Superior temporal gyrus (tissue), 1 donor: ENCODE results near the gene DDAH2.
A peak's percentile ranks its signal among the peaks of the same experiment; 100 is the strongest.

ENCODE experiments used
- DNase-seq: peaks from one replicate; pipeline ENCODE4 v3.0.0-alpha.2; 2016; ENCODE audit errors: extremely low spot score

The DDAH2 gene

GRCh38 chr6:31728767-31729514, at the start of gene DDAH2:
Gene DDAH2, minus strand, starts transcription at chr6:31729299. Its CDS starts 138 bp downstream, at chr6:31729161.
- DNase-seq, result no peak

GRCh38 chr6:31778193-31778592, 49.1 kb upstream of the DDAH2 start:
- no peak for DNase-seq

GRCh38 chr6:31777667-31778050, 48.6 kb upstream of the DDAH2 start:
- DNase-seq, result no peak

GRCh38 chr6:31776989-31777666, 48.0 kb upstream of the DDAH2 start, which contains the start of gene VWA7:
Gene VWA7, minus strand, starts transcription at chr6:31777328. Its CDS starts 549 bp downstream, at chr6:31776779.
- DNase-seq, result no peak

- DNase-seq, result no peak
Observed at GRCh38 chr6:31776485-31776988, 47.4 kb upstream of the DDAH2 start.

- DNase-seq, result no peak
Observed at GRCh38 chr6:31775633-31776484, 46.8 kb upstream of the DDAH2 start.

- no peak for DNase-seq
Observed at GRCh38 chr6:31775184-31775583, 46.1 kb upstream of the DDAH2 start.

GRCh38 chr6:31771992-31772358, 42.9 kb upstream of the DDAH2 start:
- no peak for DNase-seq

GRCh38 chr6:31770860-31771259, 41.8 kb upstream of the DDAH2 start:
- DNase-seq, result no peak

- no peak for DNase-seq
Observed at GRCh38 chr6:31769684-31770371, 40.7 kb upstream of the DDAH2 start.

GRCh38 chr6:31768363-31769257, 39.5 kb upstream of the DDAH2 start:
- DNase-seq, result peak; percentile 16

- no peak for DNase-seq
Observed at GRCh38 chr6:31767096-31767645, 38.1 kb upstream of the DDAH2 start.

GRCh38 chr6:31765910-31766794, 37.1 kb upstream of the DDAH2 start:
- DNase-seq, result no peak

- no peak for DNase-seq
Observed at GRCh38 chr6:31765559-31765909, 36.4 kb upstream of the DDAH2 start.

GRCh38 chr6:31764198-31764597, 35.1 kb upstream of the DDAH2 start:
- DNase-seq, result no peak

- DNase-seq, result no peak
Observed at GRCh38 chr6:31763619-31763940, 34.5 kb upstream of the DDAH2 start.

- DNase-seq, result no peak
Observed at GRCh38 chr6:31762878-31763618, 33.9 kb upstream of the DDAH2 start.

GRCh38 chr6:31762356-31762755, 33.3 kb upstream of the DDAH2 start, which contains the start of gene SAPCD1:
Gene SAPCD1, plus strand, starts transcription at chr6:31762656. Its CDS starts 399 bp downstream, at chr6:31763055.
- no peak for DNase-seq

- DNase-seq, result no peak
Observed at GRCh38 chr6:31761343-31761742, 32.2 kb upstream of the DDAH2 start.
